Subcutaneous abdominal adipose tissue (tissue), 5 donors: ENCODE data around the gene DDTL.
"Not testable (repeated sequence)": the region's sequence is repeated elsewhere in the genome, so short reads cannot be mapped to it uniquely, and the experiment has no call there.

Experiments
- H3K27ac ChIP-seq: one replicate; pipeline ENCODE4 v1.7.0; 2013; ENCODE audit warnings: low read depth, mild to moderate bottlenecking, inconsistent platforms, low read length, moderate library complexity
- H3K27me3 ChIP-seq, 5 donors: one replicate each; pipeline ENCODE4 v1.7.0; 2013; ENCODE audit warnings: low read length in 5 of 5, inconsistent platforms in 1 of 5; ENCODE audit not compliant: control insufficient read depth in 5 of 5, insufficient read depth in 4 of 5
- H3K36me3 ChIP-seq, 5 donors: one replicate each; pipeline ENCODE4 v1.7.0; 2013; ENCODE audit warnings: low read length in 5 of 5; ENCODE audit not compliant: control insufficient read depth in 5 of 5, insufficient read depth in 5 of 5
- H3K4me1 ChIP-seq, 5 donors: one replicate each; pipeline ENCODE4 v1.7.0; 2013; ENCODE audit warnings: low read length in 5 of 5, mild to moderate bottlenecking in 3 of 5, moderate library complexity in 1 of 5; ENCODE audit not compliant: control insufficient read depth in 5 of 5, insufficient read depth in 5 of 5
- H3K4me3 ChIP-seq, 5 donors: one replicate each; pipeline ENCODE4 v1.7.0; 2013; ENCODE audit warnings: low read length in 5 of 5, low read depth in 1 of 5
- H3K9ac ChIP-seq, 5 donors: one replicate each; pipeline ENCODE4 v1.7.0; 2013; ENCODE audit warnings: low read length in 5 of 5, mild to moderate bottlenecking in 4 of 5, moderate library complexity in 3 of 5
- H3K9me3 ChIP-seq, 5 donors: one replicate each; pipeline ENCODE4 v1.7.0; 2013; ENCODE audit warnings: low read length in 5 of 5; ENCODE audit not compliant: control insufficient read depth in 5 of 5
- donor health status: healthy.
- donor health status: healthy.
- donor health status: healthy.
- donor health status: healthy.
- donor health status: healthy.

The DDTL gene

GRCh38 chr22:23986089-23986488 is 19.4 kb downstream of the DDTL start:
- not testable (repeated sequence) for H3K27ac ChIP-seq, H3K4me1 ChIP-seq

DNA sequence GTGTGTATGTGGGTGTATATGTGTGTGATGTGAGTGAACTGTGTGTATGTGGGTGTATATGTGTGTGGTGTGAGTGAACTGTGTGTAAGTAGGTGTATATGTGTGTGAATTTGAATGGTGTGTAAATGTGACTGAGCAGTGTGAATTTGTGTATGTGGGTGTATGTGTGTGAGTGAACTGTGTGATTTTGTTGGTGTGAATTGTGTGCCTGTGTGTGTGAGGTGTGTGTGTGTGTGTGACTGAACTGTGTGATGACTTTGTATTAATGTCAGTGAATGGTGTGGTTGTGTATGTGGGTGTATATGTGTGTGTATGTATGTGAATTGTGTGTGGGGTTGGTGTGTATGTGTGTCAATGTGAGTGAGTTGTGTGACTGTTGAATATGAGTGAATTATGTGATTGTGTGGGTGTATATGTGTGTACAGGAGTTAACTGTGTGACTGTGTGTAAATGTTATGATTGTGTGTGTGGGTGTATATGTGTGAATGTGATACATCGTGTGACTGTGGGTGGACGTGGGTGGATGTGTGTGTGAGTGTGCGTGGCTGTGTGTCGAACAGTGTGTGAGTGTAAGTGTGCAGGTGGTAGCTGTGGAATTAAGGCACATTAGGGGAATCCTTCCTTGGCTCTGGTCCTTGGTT is 20.0 kb downstream of the DDTL start:
- not testable (repeated sequence) for H3K27ac ChIP-seq, H3K27me3 ChIP-seq, H3K9ac ChIP-seq, H3K4me3 ChIP-seq, H3K9me3 ChIP-seq, H3K36me3 ChIP-seq, H3K4me1 ChIP-seq

More at GRCh38 chr22:23986089-23986488, 19.4 kb downstream of the DDTL start:
- not testable (repeated sequence) for H3K27me3 ChIP-seq, H3K36me3 ChIP-seq, H3K9ac ChIP-seq, H3K4me3 ChIP-seq, H3K9me3 ChIP-seq

DNA sequence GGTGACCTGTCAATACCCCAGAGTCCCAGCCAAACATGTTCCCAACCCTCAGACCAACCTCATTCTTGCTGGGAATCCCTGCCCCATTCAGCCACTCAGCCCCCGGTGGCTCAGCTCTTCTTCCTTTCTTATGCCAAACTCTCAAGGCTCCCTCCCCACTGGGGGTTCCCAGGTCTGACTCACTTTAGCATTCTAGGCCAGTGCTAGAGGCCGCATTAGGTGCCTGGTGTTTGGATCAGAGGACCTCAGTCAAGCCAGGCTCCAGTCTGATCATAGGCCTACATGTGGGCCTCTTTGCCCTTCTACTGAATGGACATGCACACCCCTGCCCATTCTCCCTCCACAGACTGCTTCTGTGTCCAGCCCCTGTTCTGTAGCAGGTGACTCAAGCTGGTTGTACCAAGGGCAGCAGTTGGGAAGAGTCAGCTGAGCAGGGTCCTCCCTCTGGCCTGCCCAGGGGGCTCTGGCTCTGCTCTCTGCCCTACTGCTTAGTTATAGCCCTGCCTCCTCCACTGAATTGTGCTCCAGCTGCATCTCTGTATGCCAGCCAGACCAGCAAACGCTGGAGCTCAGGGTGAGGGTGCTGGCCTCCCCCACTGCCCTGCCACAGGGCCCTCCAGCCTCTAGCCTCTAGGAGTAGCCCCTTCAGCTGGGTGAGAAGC is 23.0 kb downstream of the DDTL start:
- not testable (repeated sequence) for H3K4me3 ChIP-seq, H3K9ac ChIP-seq, H3K36me3 ChIP-seq, H3K27ac ChIP-seq, H3K27me3 ChIP-seq, H3K9me3 ChIP-seq, H3K4me1 ChIP-seq

- not testable (repeated sequence) for H3K27ac ChIP-seq, H3K9ac ChIP-seq, H3K27me3 ChIP-seq, H3K9me3 ChIP-seq, H3K36me3 ChIP-seq, H3K4me1 ChIP-seq, H3K4me3 ChIP-seq
Observed at GRCh38 chr22:23993080-23993479, 26.4 kb downstream of the DDTL start.

DNA sequence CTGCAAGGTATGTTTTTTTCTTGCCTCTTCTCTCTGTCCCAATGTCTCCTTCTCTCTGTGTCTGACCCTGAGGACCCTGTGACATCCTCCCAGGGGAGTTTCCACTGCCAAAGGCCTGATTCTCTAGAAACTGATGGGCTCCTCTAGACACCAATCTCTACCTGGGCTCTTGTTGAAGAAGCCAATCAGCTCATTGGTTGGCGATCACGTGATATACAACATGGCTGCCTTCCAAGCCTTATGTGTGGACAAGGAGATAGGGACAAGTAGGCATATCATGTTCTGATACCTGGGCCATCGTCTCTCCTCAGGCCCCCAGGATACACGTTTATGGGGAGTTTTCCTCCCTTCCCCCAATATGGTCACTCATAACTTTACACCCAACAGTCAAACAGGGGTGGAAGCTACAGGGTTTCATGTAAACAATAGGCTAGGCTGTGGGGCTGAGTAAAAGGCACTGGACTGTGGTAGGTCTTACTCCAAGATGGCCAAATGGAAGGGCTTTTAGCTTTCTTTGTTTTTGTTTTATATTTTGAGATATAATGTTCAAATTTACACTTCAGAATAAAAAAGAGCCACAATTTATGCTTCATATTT is 27.0 kb downstream of the DDTL start:
- not testable (repeated sequence) for H3K27ac ChIP-seq, H3K4me3 ChIP-seq, H3K36me3 ChIP-seq, H3K4me1 ChIP-seq, H3K27me3 ChIP-seq, H3K9ac ChIP-seq, H3K9me3 ChIP-seq

DNA sequence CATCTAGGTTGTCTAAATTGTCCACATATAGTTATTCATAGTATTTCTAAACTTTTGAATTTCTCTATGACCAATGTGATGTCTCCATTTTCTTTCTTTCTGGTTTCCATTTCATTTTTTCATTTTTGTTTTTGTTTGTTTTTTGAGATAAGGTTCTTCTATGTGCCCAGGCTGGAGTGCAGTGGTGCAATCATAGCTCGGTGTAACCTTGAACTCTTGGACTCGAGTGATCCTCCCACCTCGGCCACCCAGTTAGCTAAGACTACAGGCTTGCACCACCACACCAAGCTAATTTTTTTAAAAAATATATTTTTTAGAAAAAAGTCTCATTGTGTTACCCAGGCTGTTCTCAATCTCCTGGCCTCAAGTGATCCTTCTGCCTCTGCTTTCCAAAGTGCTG is 30.4 kb downstream of the DDTL start:
- Histone ChIP-seq H3K4me1 (no peaks in the 10 kb centered on the region), H3K27me3 (peaks cover 0 to 3% (median 0%) of the 10 kb centered on the region in 5 donors), H3K36me3 (no peaks in the 10 kb centered on the region), H3K27ac (no peak overlapping the region), H3K9ac (no peak overlapping the region), H3K9me3 (no peaks in the 10 kb centered on the region), H3K4me3 (no peak overlapping the region)

GRCh38 chr22:23999779-24000178 is 33.1 kb downstream of the DDTL start:
- H3K4me1 ChIP-seq, H3K27me3 ChIP-seq, H3K9ac ChIP-seq, H3K4me3 ChIP-seq, H3K36me3 ChIP-seq, H3K9me3 ChIP-seq, H3K27ac ChIP-seq: not testable (repeated sequence)

DNA sequence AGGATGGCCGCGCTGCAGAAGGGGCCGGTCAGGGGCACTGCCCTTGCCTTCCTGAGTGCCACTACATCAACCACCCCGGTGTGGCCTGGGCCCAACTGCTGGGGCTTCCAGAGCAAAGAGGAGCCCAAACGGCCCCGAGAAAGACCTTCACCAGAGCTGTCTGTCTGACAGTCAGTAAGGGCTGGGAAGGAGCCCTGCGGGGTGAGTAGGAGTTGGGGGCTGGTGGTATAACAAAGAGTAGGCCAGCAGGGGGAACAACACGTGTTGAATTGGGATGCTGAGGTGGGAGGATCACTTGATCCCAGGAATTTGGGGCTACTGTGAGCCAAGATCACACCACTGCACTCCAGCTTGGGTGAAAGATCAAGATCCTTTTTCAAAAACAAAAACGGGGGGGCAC is 34.6 kb downstream of the DDTL start:
- Histone ChIP-seq H3K4me3 (no peak overlapping the region), H3K9ac (no peak overlapping the region), H3K36me3 (no peaks in the 10 kb centered on the region), H3K27ac (no peak overlapping the region), H3K27me3 (peaks cover 0 to 3% (median 0%) of the 10 kb centered on the region in 5 donors), H3K9me3 (no peaks in the 10 kb centered on the region), H3K4me1 (peaks cover 3 to 9% (median 8%) of the 10 kb centered on the region in 5 donors)

DNA sequence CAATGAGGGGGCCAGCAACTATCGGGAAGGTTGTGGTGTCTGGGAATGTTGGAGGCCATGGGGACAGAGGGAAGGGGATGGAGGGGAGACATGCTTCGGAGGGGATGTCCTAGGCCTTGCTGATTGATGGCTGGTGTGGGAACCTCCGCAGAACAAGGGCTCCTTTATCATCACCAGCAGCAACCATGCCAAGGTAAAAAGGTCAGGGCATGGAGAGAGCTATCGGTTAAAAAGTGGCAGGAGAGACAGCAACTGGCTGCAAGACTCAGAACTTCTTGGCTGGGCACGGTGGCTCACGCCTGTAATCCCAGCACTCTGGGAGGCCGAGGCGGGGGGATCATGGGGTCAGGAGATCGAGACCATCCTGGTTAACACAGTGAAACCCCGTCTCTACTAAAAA is 35.6 kb downstream of the DDTL start:
- no peak overlapping the region for H3K9ac ChIP-seq
- H3K27me3 ChIP-seq = peaks cover 0 to 3% (median 0%) of the 10 kb centered on the region in 5 donors
- H3K27ac ChIP-seq = no peak overlapping the region
- H3K9me3 ChIP-seq = no peaks in the 10 kb centered on the region
- peaks cover 3 to 9% (median 8%) of the 10 kb centered on the region in 5 donors for H3K4me1 ChIP-seq
- H3K36me3 ChIP-seq = no peaks in the 10 kb centered on the region
- no peak overlapping the region for H3K4me3 ChIP-seq

DNA sequence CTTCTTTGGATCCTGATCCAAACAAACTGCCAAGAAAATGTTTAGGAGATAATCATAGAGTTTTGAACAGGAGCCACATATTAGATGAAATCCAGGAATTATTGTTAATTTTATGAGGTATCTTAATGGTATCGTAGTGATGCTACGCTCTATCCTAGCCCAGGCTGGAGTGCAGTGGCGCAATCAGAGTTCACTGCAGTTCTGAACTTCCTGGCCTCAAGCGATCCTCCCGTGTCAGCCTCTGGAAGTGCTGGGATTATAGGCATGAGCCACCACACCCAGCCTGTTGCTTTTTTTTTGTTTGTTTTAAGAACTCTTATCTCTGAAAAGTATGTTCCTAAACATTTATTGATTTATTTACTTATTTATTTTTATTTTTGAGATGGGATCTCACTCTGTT is 36.2 kb downstream of the DDTL start:
- no peak overlapping the region for H3K4me3 ChIP-seq
- H3K36me3 ChIP-seq = no peaks in the 10 kb centered on the region
- no peak overlapping the region for H3K27ac ChIP-seq
- H3K4me1 ChIP-seq = peaks cover 3 to 9% (median 8%) of the 10 kb centered on the region in 5 donors
- H3K27me3 ChIP-seq = peaks cover 0 to 3% (median 0%) of the 10 kb centered on the region in 5 donors
- no peak overlapping the region for H3K9ac ChIP-seq
- H3K9me3 ChIP-seq = no peaks in the 10 kb centered on the region
